GM21526 (cell line): ENCODE measurements around the gene ZSWIM6.
A peak's percentile ranks its signal among the peaks of the same experiment; 100 is the strongest.

Experiments
- ATAC-seq: cut with Tn5 transposase; IDR thresholded peaks from one replicate; pipeline ENCODE4 v1.9.1; 2021; ENCODE audit warnings: moderate library complexity; ENCODE audit not compliant: unreplicated experiment, low FRiP score

The ZSWIM6 gene

GRCh38 chr5:61306531-61307131 is 25.4 kb upstream of the ZSWIM6 start:
- ATAC-seq = peak; percentile 95

- ATAC-seq = no peak
These were observed 24.9 kb upstream of the ZSWIM6 start for GRCh38 chr5:61307191-61307590.

GRCh38 chr5:61307611-61308010 is 24.4 kb upstream of the ZSWIM6 start:
- ATAC-seq = no peak

- ATAC-seq = no peak
These were observed 23.3 kb upstream of the ZSWIM6 start for GRCh38 chr5:61308712-61309111.

- no peak for ATAC-seq
These were observed 22.9 kb upstream of the ZSWIM6 start for GRCh38 chr5:61309115-61309514.

GRCh38 chr5:61311056-61311610 is 20.9 kb upstream of the ZSWIM6 start:
- ATAC-seq = no peak

GRCh38 chr5:61311836-61312808 is 19.9 kb upstream of the ZSWIM6 start:
- ATAC-seq = no peak

GRCh38 chr5:61313960-61314681 is 17.9 kb upstream of the ZSWIM6 start:
- ATAC-seq = no peak

GRCh38 chr5:61318376-61318775 is 13.7 kb upstream of the ZSWIM6 start:
- no peak for ATAC-seq

- ATAC-seq = peak; percentile 96
These were observed 12.5 kb upstream of the ZSWIM6 start for GRCh38 chr5:61319388-61320146.

GRCh38 chr5:61320860-61321259 is 11.2 kb upstream of the ZSWIM6 start:
- no peak for ATAC-seq

GRCh38 chr5:61321669-61322068 is 10.4 kb upstream of the ZSWIM6 start:
- no peak for ATAC-seq

GRCh38 chr5:61322738-61323725 is 9.0 kb upstream of the ZSWIM6 start:
- no peak for ATAC-seq

GRCh38 chr5:61327760-61328753 is 4.0 kb upstream of the ZSWIM6 start:
- ATAC-seq = peak; percentile 34

GRCh38 chr5:61328791-61329549 is 3.1 kb upstream of the ZSWIM6 start:
- ATAC-seq = no peak

GRCh38 chr5:61329550-61330128 is 2.4 kb upstream of the ZSWIM6 start:
- no peak for ATAC-seq
